Endodermal cell (in vitro differentiated cells): ENCODE data around the gene ZNF407. TPM values are rescaled to one million over a fixed set of nuclear protein-coding genes. Genes with fewer than 3 reads are reported as not detected.
A peak's percentile ranks its signal among the peaks of the same experiment; 100 is the strongest.

Source experiments
- DNase-seq: peaks from one replicate; pipeline ENCODE4 v3.0.0-alpha.2; 2017
- H3K27ac ChIP-seq: 2 replicates; pipeline ENCODE4 v1.5.1; 2013; ENCODE audit warnings: mild to moderate bottlenecking, low read depth, low read length, moderate library complexity
- H3K27me3 ChIP-seq: 2 replicates; pipeline ENCODE4 v1.6.1; 2013; ENCODE audit warnings: mild to moderate bottlenecking, low read length, moderate library complexity; ENCODE audit not compliant: insufficient read depth, control insufficient read depth, poor library complexity, severe bottlenecking
- H3K36me3 ChIP-seq: 2 replicates; pipeline ENCODE4 v1.7.0; 2013; ENCODE audit warnings: mild to moderate bottlenecking, low read length, moderate library complexity; ENCODE audit not compliant: control insufficient read depth, insufficient read depth
- H3K4me1 ChIP-seq: one replicate; pipeline ENCODE4 v1.7.0; 2013; ENCODE audit warnings: low read length; ENCODE audit not compliant: control insufficient read depth, insufficient read depth
- H3K4me3 ChIP-seq: 2 replicates; pipeline ENCODE4 v1.5.1; 2013; ENCODE audit warnings: mild to moderate bottlenecking, low read length, moderate library complexity
- H3K9ac ChIP-seq: 2 replicates; pipeline ENCODE4 v1.6.1; 2013; ENCODE audit warnings: mild to moderate bottlenecking, low read length, moderate library complexity; ENCODE audit not compliant: poor library complexity, severe bottlenecking; ENCODE audit errors: extremely low read depth
- H3K9me3 ChIP-seq: 2 replicates; pipeline ENCODE4 v1.6.1; 2013; ENCODE audit warnings: mild to moderate bottlenecking, low read length, moderate library complexity; ENCODE audit not compliant: control insufficient read depth
- H3K27ac Mint-ChIP-seq: 2 replicates; pipeline ENCODE4 v1.8.0; 2020; ENCODE audit warnings: mixed read lengths
- H3K27me3 Mint-ChIP-seq: 2 replicates; pipeline ENCODE4 v1.8.0; 2021; ENCODE audit warnings: mild to moderate bottlenecking, mixed read lengths; ENCODE audit not compliant: insufficient read depth
- H3K36me3 Mint-ChIP-seq: 2 replicates; pipeline ENCODE4 v1.8.0; 2020; ENCODE audit warnings: low read depth, mixed read lengths
- H3K4me1 Mint-ChIP-seq: 2 replicates; pipeline ENCODE4 v1.8.0; 2020; ENCODE audit warnings: mixed read lengths
- H3K4me3 Mint-ChIP-seq: 2 replicates; pipeline ENCODE4 v1.8.0; 2020; ENCODE audit warnings: mild to moderate bottlenecking, moderate library complexity, mixed read lengths
- H3K9me3 Mint-ChIP-seq: 2 replicates; pipeline ENCODE4 v1.8.0; 2020; ENCODE audit warnings: mild to moderate bottlenecking, mixed read lengths
- WGBS, 2 experiments: methylation state at CpG; one replicate each; pipeline versions ENCODE4 v1.1.5 to v1.1.7; 2013; ENCODE audit warnings: missing lambda C conversion rate in 2 of 2, mixed read lengths in 1 of 2; ENCODE audit not compliant: insufficient coverage in 1 of 2, insufficient read length in 1 of 2; 5-methylcytosine and 5-hydroxymethylcytosine counted together
- total RNA-seq, 2 donors: library from RNA; stranded (reverse); fragmentation: NEBNext Ultra II Directional in 1 of 2; extraction: Animal tissue kit (Norgen Biotek cat#: 25700) in 1 of 2; gene quantifications; 2 replicates in 1 of 2; 3 replicates in 1 of 2; pipeline ENCODE4 v1.2.1, GENCODE V29; 2021
- TF ChIP-seq, protein P1 (sequence below): fragments of 200-600 bp; sonication (generic); conservative IDR thresholded peaks from 2 replicates; pipeline ENCODE4 v1.5.0; 2021; ENCODE audit warnings: antibody characterized with exemption, mild to moderate bottlenecking

The ZNF407 gene
- total RNA-seq, 2 donors from 2014 or later, result 7.6 to 13.1 TPM

DNA sequence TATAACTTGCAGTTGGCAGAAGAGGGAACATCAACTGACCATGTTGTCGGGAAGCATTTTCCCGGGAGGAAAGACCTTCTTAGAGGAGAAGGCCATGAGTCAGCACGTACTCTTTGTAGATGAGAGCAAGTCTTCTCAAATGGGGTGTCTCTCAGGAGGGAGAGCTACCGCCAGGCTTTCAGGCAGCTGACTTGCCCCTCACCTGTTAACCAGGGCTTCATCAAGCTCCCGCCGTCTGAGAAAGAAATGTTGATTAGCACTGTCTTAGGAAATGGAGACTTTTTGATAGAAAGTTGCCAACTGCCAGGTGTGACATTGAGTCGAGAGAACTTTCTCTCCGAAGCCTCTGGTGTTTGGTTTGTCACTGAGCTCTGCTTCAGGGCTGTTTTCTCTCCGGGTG, 196.1 kb downstream of the ZNF407 start:
- Mint-ChIP-seq H3K27ac (peak overlapping the region; percentile 81), H3K9me3 (no peaks in the 10 kb centered on the region), H3K4me3 (no peak overlapping the region), H3K4me1 (peaks cover 8% of the 10 kb centered on the region), H3K27me3 (no peaks in the 10 kb centered on the region), H3K36me3 (no peaks in the 10 kb centered on the region)
- no peaks in the 10 kb centered on the region for H3K36me3 ChIP-seq
- TF ChIP-seq, protein P1, sequence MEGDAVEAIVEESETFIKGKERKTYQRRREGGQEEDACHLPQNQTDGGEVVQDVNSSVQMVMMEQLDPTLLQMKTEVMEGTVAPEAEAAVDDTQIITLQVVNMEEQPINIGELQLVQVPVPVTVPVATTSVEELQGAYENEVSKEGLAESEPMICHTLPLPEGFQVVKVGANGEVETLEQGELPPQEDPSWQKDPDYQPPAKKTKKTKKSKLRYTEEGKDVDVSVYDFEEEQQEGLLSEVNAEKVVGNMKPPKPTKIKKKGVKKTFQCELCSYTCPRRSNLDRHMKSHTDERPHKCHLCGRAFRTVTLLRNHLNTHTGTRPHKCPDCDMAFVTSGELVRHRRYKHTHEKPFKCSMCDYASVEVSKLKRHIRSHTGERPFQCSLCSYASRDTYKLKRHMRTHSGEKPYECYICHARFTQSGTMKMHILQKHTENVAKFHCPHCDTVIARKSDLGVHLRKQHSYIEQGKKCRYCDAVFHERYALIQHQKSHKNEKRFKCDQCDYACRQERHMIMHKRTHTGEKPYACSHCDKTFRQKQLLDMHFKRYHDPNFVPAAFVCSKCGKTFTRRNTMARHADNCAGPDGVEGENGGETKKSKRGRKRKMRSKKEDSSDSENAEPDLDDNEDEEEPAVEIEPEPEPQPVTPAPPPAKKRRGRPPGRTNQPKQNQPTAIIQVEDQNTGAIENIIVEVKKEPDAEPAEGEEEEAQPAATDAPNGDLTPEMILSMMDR, result no peak
- WGBS, 2 experiments, result 78 to 91% methylated on average over 8 to 9 of the region's 9 CpGs
- peaks cover 2% of the 10 kb centered on the region for H3K4me1 ChIP-seq
- no peak overlapping the region for H3K4me3 ChIP-seq
- no peaks in the 10 kb centered on the region for H3K9me3 ChIP-seq
- no peaks in the 10 kb centered on the region for H3K27me3 ChIP-seq
- H3K9ac ChIP-seq, result no peak overlapping the region
- H3K27ac ChIP-seq, result no peak overlapping the region
- DNase-seq, result peak; percentile 60

DNA sequence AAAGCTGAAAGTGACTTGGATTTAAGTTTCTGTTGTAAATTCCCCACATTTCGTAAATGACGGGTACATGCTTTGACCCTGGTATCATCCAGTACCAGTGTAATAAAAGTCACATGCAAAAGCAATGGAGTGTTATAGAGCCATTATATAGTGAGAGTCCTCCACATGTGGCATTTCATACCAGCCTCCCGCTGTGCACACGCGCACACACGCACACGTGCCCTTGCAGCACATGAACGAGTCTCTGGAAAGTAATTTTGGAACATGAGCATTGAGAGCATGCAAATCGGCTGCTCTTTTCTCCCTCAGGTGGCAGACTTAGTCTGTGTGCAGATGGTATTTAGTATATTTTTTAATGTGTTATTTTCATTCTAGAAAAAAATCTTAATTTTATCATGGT, 198.1 kb downstream of the ZNF407 start:
- peaks cover 14% of the 10 kb centered on the region for H3K4me1 Mint-ChIP-seq
- no peaks in the 10 kb centered on the region for H3K27me3 ChIP-seq
- no peak for DNase-seq
- no peak overlapping the region for H3K27ac ChIP-seq
- TF ChIP-seq, protein P1, result no peak
- no peaks in the 10 kb centered on the region for H3K9me3 ChIP-seq
- no peak overlapping the region for H3K4me3 Mint-ChIP-seq
- no peak overlapping the region for H3K4me3 ChIP-seq
- H3K36me3 Mint-ChIP-seq, result no peaks in the 10 kb centered on the region
- H3K27ac Mint-ChIP-seq, result no peak overlapping the region
- H3K9ac ChIP-seq, result no peak overlapping the region
- WGBS, 2 experiments, result 93 to 97% methylated on average over 8 to 9 of the region's 9 CpGs
- H3K27me3 Mint-ChIP-seq, result no peaks in the 10 kb centered on the region
- H3K4me1 ChIP-seq, result peaks cover 2% of the 10 kb centered on the region
- no peaks in the 10 kb centered on the region for H3K9me3 Mint-ChIP-seq
- no peaks in the 10 kb centered on the region for H3K36me3 ChIP-seq

DNA sequence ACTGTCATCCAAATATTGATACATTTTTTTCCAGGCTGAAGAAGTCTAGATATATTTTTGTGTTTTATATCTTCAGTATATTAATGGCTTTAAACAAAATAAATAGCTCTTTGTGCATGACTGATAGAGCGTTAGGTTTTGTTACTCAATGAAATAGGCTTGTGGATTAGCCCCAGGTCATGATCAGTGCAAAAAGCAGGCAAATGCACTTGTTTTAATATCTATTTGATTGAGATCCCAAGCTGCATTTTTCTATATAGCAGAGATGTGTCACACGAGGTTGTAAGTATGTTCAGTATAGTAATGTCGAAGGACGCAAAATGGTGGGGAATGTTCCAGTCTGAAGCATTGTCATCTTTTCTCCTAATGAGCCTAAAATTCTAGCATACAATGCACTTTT, 198.5 kb downstream of the ZNF407 start:
- Histone ChIP-seq H3K36me3 (no peaks in the 10 kb centered on the region), H3K27me3 (no peaks in the 10 kb centered on the region), H3K27ac (no peak overlapping the region), H3K4me1 (peaks cover 2% of the 10 kb centered on the region), H3K9ac (no peak overlapping the region), H3K4me3 (no peak overlapping the region), H3K9me3 (no peaks in the 10 kb centered on the region)
- H3K4me1 Mint-ChIP-seq, result peaks cover 14% of the 10 kb centered on the region
- TF ChIP-seq, protein P1, result no peak
- H3K36me3 Mint-ChIP-seq, result no peaks in the 10 kb centered on the region
- H3K27me3 Mint-ChIP-seq, result no peaks in the 10 kb centered on the region
- 95 to 100% methylated on average over 1 to 4 of the region's 4 CpGs for WGBS, 2 experiments
- H3K27ac Mint-ChIP-seq, result no peak overlapping the region
- H3K9me3 Mint-ChIP-seq, result no peaks in the 10 kb centered on the region
- H3K4me3 Mint-ChIP-seq, result no peak overlapping the region
- DNase-seq, result no peak
